Large intestine (tissue), 3 donors: ENCODE data around the gene GLP1R. TPM values are rescaled to one million over a fixed set of nuclear protein-coding genes. Genes with fewer than 3 reads are reported as not detected.

Source experiments
- DNase-seq, 2 donors: peaks; one replicate each; pipeline versions ENCODE4 v3.0.0 to v3.0.0-alpha.2; 2013
- H3K27ac ChIP-seq: one replicate; pipeline ENCODE4 v1.5.1; 2013; ENCODE audit warnings: low read length
- H3K27me3 ChIP-seq: 2 replicates; pipeline ENCODE4 v1.6.1; 2013; ENCODE audit warnings: low read length; ENCODE audit not compliant: control insufficient read depth, insufficient read depth
- H3K36me3 ChIP-seq: 2 replicates; pipeline ENCODE4 v1.6.1; 2013; ENCODE audit warnings: low read length; ENCODE audit not compliant: control insufficient read depth, insufficient read depth
- H3K4me1 ChIP-seq: one replicate; pipeline ENCODE4 v1.6.1; 2013; ENCODE audit warnings: low read length; ENCODE audit not compliant: control insufficient read depth, insufficient read depth
- H3K4me3 ChIP-seq: one replicate; pipeline ENCODE4 v1.5.1; 2013; ENCODE audit warnings: low read length
- H3K9me3 ChIP-seq: one replicate; pipeline ENCODE4 v1.6.1; 2013; ENCODE audit warnings: mild to moderate bottlenecking, low read depth, low read length, moderate library complexity; ENCODE audit not compliant: control insufficient read depth
- WGBS: methylation state at CpG from one replicate; pipeline ENCODE4 v1.1.5; 2013; ENCODE audit warnings: low lambda C conversion rate; ENCODE audit not compliant: insufficient coverage; 5-methylcytosine and 5-hydroxymethylcytosine counted together
- polyA plus RNA-seq: library from polyadenylated mRNA; unstranded; fragments of 120-200 nt; gene quantifications from one replicate; pipeline ENCODE4 v1.2.1, GENCODE V29; 2013

The GLP1R gene
- polyA plus RNA-seq, 1 donor: 0.84 TPM

DNA sequence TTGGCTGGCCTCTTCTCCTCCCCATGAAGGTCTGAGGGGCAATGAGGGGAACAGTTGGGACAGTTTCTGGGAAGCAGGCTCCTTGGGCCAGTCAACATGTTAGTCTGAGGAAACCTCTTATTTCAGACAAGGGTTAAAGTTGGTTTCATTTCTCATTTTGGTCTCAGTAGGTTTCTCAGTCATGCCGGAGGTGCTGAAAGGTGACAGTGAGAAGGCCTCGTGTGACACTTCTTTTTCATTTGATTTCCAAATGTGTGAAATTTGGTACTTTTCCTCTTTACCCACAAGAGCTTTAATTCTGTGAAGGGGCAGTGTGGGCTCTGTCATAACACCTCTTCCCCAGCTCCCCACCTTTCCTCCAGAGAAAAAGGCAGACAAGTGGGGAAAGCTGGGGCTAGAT lies 7.5 kb upstream of the GLP1R start:
- Histone ChIP-seq H3K36me3 (no peaks in the 10 kb centered on the region), H3K27me3 (peaks cover 53% of the 10 kb centered on the region)
- WGBS: no CpG with 5 or more reads among the region's 2 CpGs

DNA sequence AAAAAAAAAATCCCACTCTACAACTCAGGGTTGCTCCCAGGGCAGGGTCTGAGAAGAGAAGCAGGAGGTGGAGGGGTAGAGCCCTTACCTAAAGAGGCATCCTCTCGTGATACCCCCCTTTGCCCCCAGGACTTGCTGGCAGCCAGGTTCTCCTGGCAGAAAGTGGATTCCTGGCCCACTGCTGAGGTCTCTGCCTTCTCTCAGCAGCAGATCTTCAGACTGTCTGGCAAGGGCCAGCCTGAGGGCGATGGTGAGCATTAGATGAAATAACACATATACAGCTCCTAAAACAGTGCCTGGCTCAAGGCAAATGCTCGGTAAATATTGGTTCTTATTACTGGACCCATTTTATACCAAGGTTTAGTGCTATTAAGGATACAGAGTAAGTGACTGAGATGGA lies 4.8 kb upstream of the GLP1R start:
- H3K9me3 ChIP-seq: peaks cover 3% of the 10 kb centered on the region
- H3K4me1 ChIP-seq: peaks cover 4% of the 10 kb centered on the region
- no peak overlapping the region for H3K4me3 ChIP-seq
- no CpG with 5 or more reads among the region's 3 CpGs for WGBS
- DNase-seq: no peak
- H3K27me3 ChIP-seq: peaks cover 51% of the 10 kb centered on the region
- H3K27ac ChIP-seq: no peak overlapping the region
- H3K36me3 ChIP-seq: no peaks in the 10 kb centered on the region

More for the DNA sequence above, 7.5 kb upstream of the GLP1R start:
- H3K4me3 ChIP-seq: no peak overlapping the region
- H3K4me1 ChIP-seq: no peaks in the 10 kb centered on the region
- H3K9me3 ChIP-seq: no peaks in the 10 kb centered on the region
- DNase-seq: no peak
- H3K27ac ChIP-seq: no peak overlapping the region

DNA sequence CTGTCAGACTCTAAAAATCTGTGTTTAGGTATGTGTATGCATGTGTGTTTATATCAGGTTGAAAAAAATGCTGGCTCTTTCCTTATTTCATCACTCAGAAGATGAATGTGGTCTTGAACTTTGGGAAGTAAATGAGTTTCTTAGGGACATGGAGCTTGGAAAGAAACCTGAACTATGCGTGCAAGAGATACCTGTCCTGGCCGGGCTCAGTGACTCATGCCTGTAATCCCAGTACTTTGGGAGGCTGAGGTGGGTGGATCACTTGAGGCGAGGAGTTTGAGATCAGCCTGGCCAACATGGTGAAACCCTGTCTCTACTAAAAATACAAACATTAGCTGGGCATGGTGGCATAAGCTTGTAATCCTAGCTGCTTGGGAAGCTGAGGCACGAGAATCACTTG lies 4.4 kb upstream of the GLP1R start:
- Histone ChIP-seq H3K36me3 (no peaks in the 10 kb centered on the region), H3K27ac (no peak overlapping the region), H3K4me3 (no peak overlapping the region), H3K9me3 (peaks cover 5% of the 10 kb centered on the region), H3K27me3 (peaks cover 51% of the 10 kb centered on the region), H3K4me1 (peaks cover 8% of the 10 kb centered on the region)
- no peak for DNase-seq
- WGBS: 40% methylated on average over 1 of the region's 4 CpGs

DNA sequence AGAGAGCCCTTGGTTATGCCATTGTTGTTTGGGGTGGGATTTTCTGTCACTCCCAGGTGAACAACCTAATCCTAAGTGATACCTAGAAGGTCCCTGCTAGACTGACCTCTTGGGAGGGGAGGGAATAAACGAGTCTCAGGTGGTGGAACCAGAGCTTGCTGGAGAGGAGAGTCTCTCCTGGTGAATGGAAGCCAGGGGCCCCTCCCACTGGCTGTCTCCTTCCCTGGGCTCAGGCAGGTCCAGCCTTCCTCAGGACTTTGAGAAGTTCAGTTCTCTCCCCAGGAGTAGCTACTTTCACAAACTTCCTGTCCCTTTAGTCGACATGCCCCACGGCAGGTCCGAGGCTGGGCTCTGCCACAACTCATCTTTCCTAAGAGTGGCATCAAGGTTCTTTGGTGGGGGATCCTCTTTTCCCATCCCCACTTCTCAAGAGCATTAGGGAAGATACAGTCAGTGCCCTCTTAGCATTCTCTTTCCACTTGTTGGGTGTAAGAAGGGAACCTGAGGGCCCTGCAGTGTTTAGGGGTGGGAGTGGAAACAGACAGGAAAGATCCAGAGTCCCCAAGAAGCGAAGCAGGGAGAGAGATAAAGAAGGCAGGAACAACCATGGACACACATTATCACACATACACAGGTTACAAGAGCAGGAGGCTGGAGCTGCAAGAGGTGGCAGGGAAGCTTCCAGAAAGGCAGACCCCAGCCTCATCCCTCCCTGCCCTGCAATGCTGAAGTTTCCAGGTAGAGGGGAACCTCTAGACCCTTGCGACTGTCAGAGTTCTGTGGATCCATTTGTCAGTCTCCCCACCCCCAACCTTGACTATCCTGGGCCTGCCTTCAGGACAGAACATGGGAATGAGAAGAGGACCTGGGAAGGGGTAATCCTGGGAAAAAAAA lies 900 bp upstream of the GLP1R start:
- WGBS: no CpG with 5 or more reads among the region's 6 CpGs
- peaks cover 5% of the 10 kb centered on the region for H3K9me3 ChIP-seq
- H3K27me3 ChIP-seq: peaks cover 47% of the 10 kb centered on the region
- DNase-seq: no peak
- H3K4me3 ChIP-seq: no peak overlapping the region
- H3K36me3 ChIP-seq: no peaks in the 10 kb centered on the region
- peaks cover 9% of the 10 kb centered on the region for H3K4me1 ChIP-seq
- no peak overlapping the region for H3K27ac ChIP-seq

DNA sequence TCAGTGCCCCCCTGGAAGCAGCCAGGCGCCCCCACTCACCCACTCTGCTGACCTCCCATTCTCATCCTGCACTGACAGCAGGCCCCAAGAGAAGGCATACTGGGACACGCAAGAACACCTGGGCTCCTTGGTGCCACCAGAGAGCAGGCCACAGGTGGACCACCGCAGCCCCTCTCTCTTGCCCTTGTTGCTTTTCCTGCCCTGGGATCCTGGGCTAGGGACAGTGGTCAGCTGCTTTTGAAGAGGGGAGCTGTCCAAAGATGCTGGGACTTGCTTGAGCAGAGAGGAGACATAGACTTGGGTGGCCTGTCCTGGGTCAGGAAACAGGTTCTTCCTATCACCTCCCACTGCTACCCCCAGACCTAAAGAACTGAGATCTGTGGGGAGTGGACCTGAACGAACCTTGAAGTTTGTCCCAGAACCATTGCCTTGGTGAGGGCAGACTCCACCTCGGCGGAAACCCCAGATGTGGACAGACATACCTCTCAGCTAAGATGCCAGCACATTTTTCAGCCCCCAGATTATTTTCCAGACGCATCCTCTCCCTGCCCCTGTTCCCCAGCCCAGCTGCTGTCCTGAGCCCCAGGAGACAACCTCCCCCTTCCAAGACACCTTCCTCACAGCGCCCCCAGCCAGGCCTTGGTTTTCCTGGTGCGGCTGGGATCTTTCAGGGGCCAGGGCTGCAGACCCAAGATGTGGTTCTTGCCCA lies 1.1 kb downstream of the GLP1R start:
- WGBS: no CpG with 5 or more reads among the region's 9 CpGs
- H3K4me1 ChIP-seq: peaks cover 28% of the 10 kb centered on the region
- H3K36me3 ChIP-seq: no peaks in the 10 kb centered on the region
- H3K4me3 ChIP-seq: no peak overlapping the region
- H3K27me3 ChIP-seq: peaks cover 47% of the 10 kb centered on the region
- H3K27ac ChIP-seq: no peak overlapping the region
- no peak for DNase-seq
- peaks cover 5% of the 10 kb centered on the region for H3K9me3 ChIP-seq

DNA sequence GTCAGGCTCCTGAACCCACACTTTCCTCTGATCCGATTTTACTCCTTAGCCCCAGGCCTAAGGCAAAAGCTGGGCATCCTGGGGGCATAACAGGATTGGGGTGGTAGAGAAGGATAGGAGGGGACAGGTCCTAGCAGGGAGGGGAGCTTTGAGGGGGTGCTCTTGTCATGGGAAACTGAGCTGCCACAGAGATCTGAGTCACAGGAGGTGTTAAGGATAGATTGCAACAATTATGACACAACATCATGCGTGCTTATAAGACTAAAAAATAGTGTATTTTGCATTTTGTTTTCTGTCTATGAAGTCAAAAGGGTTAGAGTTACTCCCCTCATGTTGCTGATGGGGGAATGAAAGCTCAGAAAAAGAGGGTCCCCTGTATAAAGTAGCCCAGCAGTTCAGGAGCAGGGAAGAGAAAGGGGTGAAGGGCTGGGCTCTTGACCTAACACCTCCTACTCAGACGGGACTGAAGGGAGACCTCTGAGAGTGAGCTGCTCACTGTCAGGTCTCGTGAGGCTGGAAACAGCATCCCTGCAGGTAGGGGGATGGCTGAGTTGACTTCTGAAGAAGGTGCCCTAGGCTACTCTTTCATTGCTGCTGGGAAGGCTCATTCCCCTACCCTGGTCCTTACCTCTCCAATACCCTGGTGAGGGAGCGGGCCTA lies 2.0 kb downstream of the GLP1R start:
- no CpG with 5 or more reads among the region's 5 CpGs for WGBS
- peaks cover 47% of the 10 kb centered on the region for H3K27me3 ChIP-seq
- no peak overlapping the region for H3K27ac ChIP-seq
- DNase-seq: no peak
- H3K9me3 ChIP-seq: peaks cover 5% of the 10 kb centered on the region
- peaks cover 31% of the 10 kb centered on the region for H3K4me1 ChIP-seq
- no peak overlapping the region for H3K4me3 ChIP-seq
- no peaks in the 10 kb centered on the region for H3K36me3 ChIP-seq

DNA sequence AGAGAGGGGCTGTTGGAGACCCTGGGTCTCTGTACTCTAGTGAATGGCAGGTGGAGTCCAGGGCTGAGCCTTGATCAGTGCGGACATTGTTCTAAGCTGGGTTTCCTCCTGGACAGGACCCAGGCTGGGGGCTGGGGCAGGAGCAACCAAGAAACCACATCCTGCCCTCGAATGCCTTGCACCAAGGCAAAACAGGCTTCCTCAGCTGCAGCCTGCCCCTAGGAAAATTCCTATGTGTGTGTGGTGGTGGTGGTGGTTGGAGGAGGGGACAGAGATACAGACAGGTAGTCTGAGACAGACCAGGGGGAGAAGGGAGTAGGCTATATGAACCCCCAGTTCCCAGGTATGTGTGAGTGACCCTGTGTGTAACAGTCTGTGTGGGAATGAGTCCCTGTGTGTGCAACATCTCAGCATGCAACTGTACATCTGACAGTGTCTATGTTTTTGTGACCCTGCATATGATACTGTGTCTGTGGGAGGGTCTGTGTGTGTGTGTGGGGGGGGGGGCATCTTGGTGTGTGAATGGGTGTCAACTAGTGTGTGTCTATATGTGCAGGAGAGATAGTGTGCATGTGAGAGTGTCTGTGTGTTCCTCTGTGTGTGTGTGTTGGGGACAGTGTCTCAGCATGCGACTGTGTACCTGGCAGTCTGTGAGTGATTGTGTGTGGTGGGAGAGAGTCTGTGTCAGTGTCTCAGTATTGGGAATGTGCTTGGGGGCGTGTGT lies 3.0 kb downstream of the GLP1R start:
- Histone ChIP-seq H3K9me3 (peaks cover 5% of the 10 kb centered on the region), H3K27ac (no peak overlapping the region), H3K36me3 (no peaks in the 10 kb centered on the region), H3K27me3 (peaks cover 44% of the 10 kb centered on the region), H3K4me3 (no peak overlapping the region), H3K4me1 (peaks cover 31% of the 10 kb centered on the region)
- DNase-seq: no peak
- no CpG with 5 or more reads among the region's 4 CpGs for WGBS

DNA sequence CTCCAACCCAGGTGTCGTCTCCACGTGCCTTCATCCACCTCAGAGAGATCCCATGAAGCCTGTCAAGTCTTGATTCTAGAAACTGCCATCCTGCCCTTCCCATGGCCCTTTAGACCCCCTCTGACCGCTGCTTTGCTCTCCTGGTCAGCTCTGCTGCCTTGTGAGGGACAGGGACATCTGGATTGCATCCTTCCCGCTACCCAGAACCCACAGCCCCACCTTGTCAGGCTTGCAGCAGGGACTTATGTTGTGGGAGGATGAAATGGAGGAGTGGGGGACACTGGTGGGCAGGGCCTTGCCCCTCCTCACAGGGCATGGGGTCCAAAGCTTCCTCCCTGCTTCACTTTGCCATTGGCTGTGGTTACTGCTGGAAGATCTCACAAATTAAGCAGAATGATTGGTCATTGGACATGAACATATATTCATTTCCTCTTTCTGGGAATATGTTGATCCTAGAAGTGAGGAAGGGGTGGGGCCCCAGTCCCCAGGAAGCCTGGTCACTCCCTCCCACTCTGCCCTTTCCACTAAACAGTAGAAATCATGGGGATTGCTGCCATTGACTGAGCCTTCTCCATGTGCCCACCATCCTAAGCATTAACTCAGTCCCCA lies 4.5 kb downstream of the GLP1R start:
- no peak for DNase-seq
- peaks cover 5% of the 10 kb centered on the region for H3K9me3 ChIP-seq
- no peaks in the 10 kb centered on the region for H3K36me3 ChIP-seq
- no peak overlapping the region for H3K4me3 ChIP-seq
- H3K27ac ChIP-seq: no peak overlapping the region
- WGBS: no CpG with 5 or more reads among the region's 4 CpGs
- peaks cover 30% of the 10 kb centered on the region for H3K27me3 ChIP-seq
- H3K4me1 ChIP-seq: peaks cover 31% of the 10 kb centered on the region

DNA sequence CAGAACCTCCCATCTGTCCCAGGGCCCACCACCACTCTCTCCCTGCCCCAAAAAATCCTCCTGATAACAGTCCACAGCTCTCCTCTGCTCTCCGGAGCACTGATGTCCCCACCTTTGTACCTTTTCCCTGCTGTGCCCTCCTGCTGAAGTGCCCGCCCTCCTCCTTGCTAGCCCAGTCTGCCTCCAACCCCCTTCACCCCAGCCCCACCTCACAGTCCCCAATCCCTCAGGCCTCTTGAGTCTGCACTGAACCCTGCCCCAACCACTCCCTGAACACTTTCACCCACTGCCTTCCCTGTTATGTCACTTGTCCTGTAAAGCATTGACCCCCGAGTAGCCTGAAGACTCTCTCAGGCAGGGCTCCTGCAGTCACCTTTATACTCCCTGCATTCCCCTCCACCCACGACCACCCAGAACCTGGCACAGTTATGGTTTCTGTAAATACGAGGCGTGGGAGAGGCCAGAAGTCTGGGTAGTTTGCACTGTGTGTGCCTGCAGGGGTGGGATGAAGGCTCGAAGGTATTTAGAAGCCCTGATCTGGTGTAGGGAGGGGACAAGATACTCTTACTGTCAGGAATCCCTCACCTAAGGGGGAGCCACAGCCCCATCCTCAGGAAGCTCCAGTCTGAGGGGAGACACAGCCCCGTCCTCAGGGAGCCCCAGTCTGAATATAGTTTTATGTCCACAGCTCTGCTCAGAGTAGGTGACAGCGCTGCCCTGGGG lies 5.4 kb downstream of the GLP1R start:
- no CpG with 5 or more reads among the region's 9 CpGs for WGBS
- H3K36me3 ChIP-seq: no peaks in the 10 kb centered on the region
- H3K27me3 ChIP-seq: peaks cover 21% of the 10 kb centered on the region
- no peak overlapping the region for H3K27ac ChIP-seq
- no peak overlapping the region for H3K4me3 ChIP-seq
- peak; percentile 70 to 82 for DNase-seq
- H3K4me1 ChIP-seq: peaks cover 25% of the 10 kb centered on the region
- H3K9me3 ChIP-seq: peaks cover under 1% of the 10 kb centered on the region
